BLaER1 treated with 17β-estradiol and CSF1 and Interleukin-3, amounts not matched to agents 10 nM and 100 nM (cell line): ENCODE results near the gene KIAA0319L.
A peak's percentile ranks its signal among the peaks of the same experiment; 100 is the strongest.

Experiments used
- H3K27ac ChIP-seq, 11 experiments: shearing (Covaris generic); formaldehyde crosslinking; 2 replicates each; pipeline ENCODE4 v1.8.1; 2022
- H3K27me3 ChIP-seq, 11 experiments: shearing (Covaris generic); formaldehyde crosslinking; 2 replicates each; pipeline ENCODE4 v1.8.1; 2022
- H3K36me3 ChIP-seq, 11 experiments: shearing (Covaris generic); formaldehyde crosslinking; 2 replicates each; pipeline ENCODE4 v1.8.1; 2022
- H3K4me1 ChIP-seq, 10 experiments: shearing (Covaris generic); formaldehyde crosslinking; 2 replicates each; pipeline ENCODE4 v1.8.1; 2022
- H3K4me2 ChIP-seq, 11 experiments: shearing (Covaris generic); formaldehyde crosslinking; 2 replicates each; pipeline ENCODE4 v1.8.1; 2022
- H3K4me3 ChIP-seq, 10 experiments: shearing (Covaris generic); formaldehyde crosslinking; 2 replicates each; pipeline ENCODE4 v1.8.1; 2022
- H3K9ac ChIP-seq, 11 experiments: shearing (Covaris generic); formaldehyde crosslinking; 2 replicates each; pipeline ENCODE4 v1.8.1; 2022
- H3K9me3 ChIP-seq, 11 experiments: shearing (Covaris generic); formaldehyde crosslinking; replicated peaks in 1 of 11; 2 replicates each; pipeline ENCODE4 v1.8.1; 2022
- H4K20me1 ChIP-seq, 11 experiments: shearing (Covaris generic); formaldehyde crosslinking; 2 replicates each; pipeline ENCODE4 v1.8.1; 2022
- Cebpa-rat ChIP-seq, 11 experiments: shearing (Covaris generic); IDR thresholded peaks; 2 replicates each; pipeline ENCODE4 v1.8.1; 2022

KIAA0319L gene

DNA sequence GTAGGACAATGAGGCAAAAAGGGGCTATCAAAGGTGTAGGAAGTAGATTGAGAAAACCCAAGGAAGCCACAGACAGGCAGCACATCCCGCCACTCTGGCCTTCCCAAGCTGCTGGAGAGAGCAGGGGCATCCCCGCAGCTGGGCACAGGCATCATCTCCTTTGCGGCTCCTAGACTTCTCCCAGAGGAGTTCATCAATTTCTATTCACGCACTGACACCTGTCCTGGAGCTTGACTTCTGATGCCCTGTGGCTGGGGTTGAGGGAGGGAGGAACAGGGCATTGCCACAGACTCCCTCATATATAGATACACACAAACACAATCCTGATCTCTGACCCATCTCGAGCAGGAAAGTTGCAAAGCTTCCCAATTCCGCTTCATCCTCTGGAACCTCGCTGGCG, 14.1 kb upstream of the KIAA0319L start:
- no peak for TF ChIP-seq Cebpa-rat (IDR thresholded peaks at IDR 0.05)
- H3K36me3 ChIP-seq, result peaks cover 0 to 30% (median 13%) of the 10 kb centered on the region in 11 experiments; a peak in 13 of 22 replicates
- peaks cover 36 to 56% (median 46%) of the 10 kb centered on the region in 10 experiments for H3K4me1 ChIP-seq
- peaks cover 0 to 72% (median 6%) of the 10 kb centered on the region in 11 experiments; a peak in 10 of 22 replicates for H4K20me1 ChIP-seq
- H3K9ac ChIP-seq, result no peak overlapping the region
- H3K9me3 ChIP-seq, result peaks cover 0 to 11% (median 0%) of the 10 kb centered on the region in 11 experiments; a peak in 6 of 22 replicates
- no peak overlapping the region for H3K27ac ChIP-seq
- H3K27me3 ChIP-seq, result peaks cover 38 to 59% (median 48%) of the 10 kb centered on the region in 11 experiments
- H3K4me3 ChIP-seq, result no peak overlapping the region
- H3K4me2 ChIP-seq, result peak overlapping the region in 9 of 11 experiments; percentile 32 to 70 (median 54); a peak in 18 of 22 replicates

DNA sequence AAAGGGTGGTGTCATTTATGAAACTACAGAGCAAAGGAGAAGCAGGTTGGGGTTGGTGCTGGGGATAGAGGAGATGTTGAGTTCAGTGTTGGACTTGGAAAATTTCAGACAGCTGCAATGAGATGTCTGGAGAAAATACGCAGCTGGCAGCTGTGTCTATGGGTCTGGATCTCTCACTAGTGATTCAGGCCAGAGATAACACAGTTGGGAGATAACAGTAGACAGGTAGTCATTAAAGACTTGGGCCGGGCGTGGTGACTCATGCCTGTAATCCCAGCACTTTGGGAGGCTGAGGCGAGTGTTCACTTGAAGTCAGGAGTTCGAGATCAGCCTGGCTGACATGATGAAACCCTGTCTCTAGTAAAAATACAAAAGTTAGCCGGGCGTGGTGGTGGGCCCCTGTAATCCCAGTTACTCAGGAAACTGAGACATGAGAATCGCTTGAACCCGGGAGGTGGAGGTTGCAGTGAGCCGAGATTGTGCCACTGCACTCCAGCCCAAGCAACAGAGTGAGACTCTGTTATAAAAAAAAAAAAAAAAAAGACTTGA, 13.5 kb upstream of the KIAA0319L start:
- Histone ChIP-seq H3K4me3 (no peak overlapping the region), H3K27ac (no peak overlapping the region), H3K9ac (peak overlapping the region in 1 of 11 experiments; percentile 38; a peak in 2 of 22 replicates), H3K9me3 (peaks cover 0 to 11% (median 0%) of the 10 kb centered on the region in 11 experiments; a peak in 6 of 22 replicates), H3K4me2 (peak overlapping the region in 9 of 11 experiments; percentile 32 to 70 (median 54); a peak in 15 of 22 replicates), H4K20me1 (peaks cover 0 to 77% (median 6%) of the 10 kb centered on the region in 11 experiments; a peak in 10 of 22 replicates), H3K36me3 (peaks cover 0 to 36% (median 19%) of the 10 kb centered on the region in 11 experiments; a peak in 14 of 22 replicates), H3K4me1 (peaks cover 30 to 50% (median 40%) of the 10 kb centered on the region in 10 experiments), H3K27me3 (peaks cover 38 to 54% (median 48%) of the 10 kb centered on the region in 11 experiments)
- no peak for TF ChIP-seq Cebpa-rat (IDR thresholded peaks at IDR 0.05)

DNA sequence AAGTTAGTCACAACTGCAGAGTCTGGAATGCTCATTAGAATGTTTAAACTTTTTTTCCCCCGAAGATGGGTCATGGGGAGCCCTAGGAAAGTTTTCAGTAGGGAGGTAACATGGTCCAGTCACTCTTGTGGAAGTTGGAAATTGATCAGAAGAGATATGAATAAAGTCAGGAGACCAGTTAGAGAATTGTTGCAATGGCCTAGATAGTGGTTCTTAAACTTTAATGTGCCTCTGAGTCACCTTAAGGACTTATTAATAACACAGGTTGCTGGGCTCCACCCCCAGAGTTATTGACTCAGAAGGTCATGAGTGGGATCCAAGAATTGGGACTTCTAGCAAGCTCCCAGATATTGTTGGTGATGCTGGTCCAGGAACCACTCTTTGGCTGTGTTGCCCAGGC, 12.7 kb upstream of the KIAA0319L start:
- peaks cover 0 to 43% (median 25%) of the 10 kb centered on the region in 11 experiments; a peak in 14 of 22 replicates for H3K36me3 ChIP-seq
- no peak overlapping the region for H3K4me2 ChIP-seq
- no peak for TF ChIP-seq Cebpa-rat (IDR thresholded peaks at IDR 0.05)
- H3K9me3 ChIP-seq, result peaks cover 0 to 11% (median 0%) of the 10 kb centered on the region in 11 experiments; a peak in 6 of 22 replicates
- peaks cover 38 to 48% (median 45%) of the 10 kb centered on the region in 11 experiments for H3K27me3 ChIP-seq
- H3K4me1 ChIP-seq, result peaks cover 23 to 43% (median 33%) of the 10 kb centered on the region in 10 experiments
- peaks cover 0 to 82% (median 6%) of the 10 kb centered on the region in 11 experiments; a peak in 11 of 22 replicates for H4K20me1 ChIP-seq
- H3K27ac ChIP-seq, result no peak overlapping the region
- H3K9ac ChIP-seq, result peak overlapping the region in 1 of 11 experiments; percentile 38; a peak in 1 of 22 replicates
- no peak overlapping the region for H3K4me3 ChIP-seq

- H3K4me2 ChIP-seq, result 0 out of 22 replicates have a peak overlapping the region, but pooled peaks of 1 of the 11 experiments have one; percentile 1
- no peak overlapping the region for H3K4me3 ChIP-seq
- H3K4me1 ChIP-seq, result peaks cover 16 to 33% (median 28%) of the 10 kb centered on the region in 10 experiments
- H3K27me3 ChIP-seq, result peaks cover 30 to 39% (median 35%) of the 10 kb centered on the region in 11 experiments
- H3K9me3 ChIP-seq, result peaks cover 0 to 6% (median 0%) of the 10 kb centered on the region in 11 experiments; a peak in 6 of 22 replicates
- H3K27ac ChIP-seq, result no peak overlapping the region
- H3K36me3 ChIP-seq, result peaks cover 0 to 42% (median 20%) of the 10 kb centered on the region in 11 experiments; a peak in 16 of 22 replicates
- H4K20me1 ChIP-seq, result peaks cover 0 to 80% (median 10%) of the 10 kb centered on the region in 11 experiments; a peak in 14 of 22 replicates
- TF ChIP-seq Cebpa-rat (IDR thresholded peaks at IDR 0.05), result no peak
- no peak overlapping the region for H3K9ac ChIP-seq
Measured at GRCh38 chr1:35568975-35569395, 11.8 kb upstream of the KIAA0319L start.

- Histone ChIP-seq H3K27me3 (peaks cover 20 to 30% (median 26%) of the 10 kb centered on the region in 11 experiments), H3K9ac (peak overlapping the region in 2 of 11 experiments; percentile 8 to 15; a peak in 1 of 22 replicates), H3K36me3 (peaks cover 0 to 46% (median 23%) of the 10 kb centered on the region in 11 experiments; a peak in 17 of 22 replicates), H4K20me1 (peaks cover 4 to 80% (median 14%) of the 10 kb centered on the region in 11 experiments; a peak in 15 of 22 replicates), H3K4me2 (no peak overlapping the region), H3K4me3 (no peak overlapping the region), H3K9me3 (no peaks in the 10 kb centered on the region), H3K4me1 (peaks cover 6 to 31% (median 27%) of the 10 kb centered on the region in 10 experiments), H3K27ac (no peak overlapping the region)
- TF ChIP-seq Cebpa-rat (IDR thresholded peaks at IDR 0.05), result no peak
Measured at GRCh38 chr1:35567947-35568558, 10.8 kb upstream of the KIAA0319L start.

- no peak for TF ChIP-seq Cebpa-rat (IDR thresholded peaks at IDR 0.05)
- no peaks in the 10 kb centered on the region for H3K9me3 ChIP-seq
- peaks cover 0 to 81% (median 35%) of the 10 kb centered on the region in 11 experiments; a peak in 18 of 22 replicates for H4K20me1 ChIP-seq
- H3K4me1 ChIP-seq, result peaks cover 20 to 40% (median 34%) of the 10 kb centered on the region in 10 experiments; a peak in 19 of 20 replicates
- H3K9ac ChIP-seq, result no peak overlapping the region
- peaks cover 0 to 69% (median 39%) of the 10 kb centered on the region in 11 experiments; a peak in 18 of 22 replicates for H3K36me3 ChIP-seq
- no peak overlapping the region for H3K4me3 ChIP-seq
- H3K4me2 ChIP-seq, result no peak overlapping the region
- peaks cover 0 to 6% (median 3%) of the 10 kb centered on the region in 11 experiments; a peak in 11 of 22 replicates for H3K27me3 ChIP-seq
- H3K27ac ChIP-seq, result no peak overlapping the region
Measured at GRCh38 chr1:35565742-35566133, 8.5 kb upstream of the KIAA0319L start.

- Histone ChIP-seq H3K27me3 (0 out of 22 replicates have a peak, but pooled peaks cover 0 to under 1% (median 0%) of the 10 kb centered on the region in 11 experiments), H3K9ac (no peak overlapping the region), H3K9me3 (no peaks in the 10 kb centered on the region), H3K4me3 (no peak overlapping the region), H4K20me1 (peaks cover 0 to 81% (median 41%) of the 10 kb centered on the region in 11 experiments; a peak in 18 of 22 replicates), H3K4me2 (no peak overlapping the region), H3K4me1 (peaks cover 17 to 39% (median 33%) of the 10 kb centered on the region in 10 experiments; a peak in 19 of 20 replicates), H3K36me3 (peaks cover 0 to 76% (median 46%) of the 10 kb centered on the region in 11 experiments; a peak in 18 of 22 replicates), H3K27ac (no peak overlapping the region)
- TF ChIP-seq Cebpa-rat (IDR thresholded peaks at IDR 0.05), result no peak
Measured at GRCh38 chr1:35564884-35565741, 7.9 kb upstream of the KIAA0319L start.
